ENCODE measurements around the gene GRHL3. TPM values are rescaled to one million over a fixed set of nuclear protein-coding genes. Genes with fewer than 3 reads are reported as not detected.

GRHL3 gene
- total and polyA plus RNA-seq, 10 of the 15 experiments (the other 5 are each of a cell fraction or from before 2014, with no cell fraction given) = 0.07 to 0.87 (median 0.34) TPM

DNA sequence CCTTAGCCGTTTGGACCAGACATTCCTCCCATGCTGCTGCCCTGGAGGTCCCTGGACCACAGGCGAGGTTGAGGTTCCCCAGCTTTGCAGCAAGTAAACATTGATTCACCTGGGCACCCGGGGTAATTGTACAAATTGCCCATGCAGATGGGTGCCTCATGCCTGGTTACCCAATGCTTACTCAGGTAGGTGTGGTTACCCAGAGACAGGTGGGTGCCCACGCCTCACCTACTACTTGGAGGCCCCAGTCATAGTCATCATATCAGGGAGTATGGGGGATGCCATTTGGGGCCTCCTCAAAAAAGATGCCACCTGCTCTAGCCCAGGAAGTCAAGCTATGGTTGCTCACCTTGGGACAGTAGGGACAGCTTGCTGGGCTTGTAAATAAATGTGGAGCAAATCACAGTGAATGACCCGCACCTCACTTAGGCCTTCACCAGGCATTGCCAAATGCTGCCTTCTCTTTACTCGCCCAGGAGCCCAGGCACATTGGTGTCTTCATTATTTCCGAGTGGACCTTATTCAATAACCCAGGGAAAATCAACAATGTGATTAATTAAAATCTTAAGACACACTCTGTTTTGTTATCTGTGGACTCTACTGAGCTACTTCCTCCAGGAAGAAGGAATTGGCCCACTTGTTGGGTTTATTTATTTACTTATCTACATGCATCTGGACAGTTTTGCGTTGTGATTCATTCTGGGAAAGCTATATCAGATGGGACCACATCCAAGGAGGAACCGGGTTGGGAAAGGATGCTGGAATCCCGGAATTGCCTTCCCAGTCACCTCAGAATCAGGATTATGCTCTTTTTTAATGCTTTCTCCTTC lies 35.6 kb upstream of the GRHL3 start:
- no peak for ATAC-seq
- H3K79me2 ChIP-seq (ENCODE audit: control insufficient read depth, insufficient read depth, low read length) = no peaks in the 10 kb centered on the region
- POLR2A ChIA-PET = no interaction called here
- CTCF ChIA-PET = no interaction called here
- TF ChIP-seq, protein P1, sequence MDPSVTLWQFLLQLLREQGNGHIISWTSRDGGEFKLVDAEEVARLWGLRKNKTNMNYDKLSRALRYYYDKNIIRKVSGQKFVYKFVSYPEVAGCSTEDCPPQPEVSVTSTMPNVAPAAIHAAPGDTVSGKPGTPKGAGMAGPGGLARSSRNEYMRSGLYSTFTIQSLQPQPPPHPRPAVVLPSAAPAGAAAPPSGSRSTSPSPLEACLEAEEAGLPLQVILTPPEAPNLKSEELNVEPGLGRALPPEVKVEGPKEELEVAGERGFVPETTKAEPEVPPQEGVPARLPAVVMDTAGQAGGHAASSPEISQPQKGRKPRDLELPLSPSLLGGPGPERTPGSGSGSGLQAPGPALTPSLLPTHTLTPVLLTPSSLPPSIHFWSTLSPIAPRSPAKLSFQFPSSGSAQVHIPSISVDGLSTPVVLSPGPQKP (IDR thresholded peaks at IDR 0.05; ENCODE audit: low read depth, low read length) = no peak
- TF ChIP-seq MYC (IDR thresholded peaks at IDR 0.05; ENCODE audit: insufficient read depth, insufficient read length, insufficient replicate concordance, low read length, severe bottlenecking) = no peak
- H2AFZ ChIP-seq (ENCODE audit: control insufficient read depth, low read depth, low read length) = no peak overlapping the region
- in situ Hi-C loops (cut with MboI) = no loop called here
- H3K27ac ChIP-seq (ENCODE audit: control insufficient read depth, insufficient read depth) = no peak overlapping the region
- H3K4me3 ChIP-seq = no peak overlapping the region
- DNase-seq (ENCODE audit: low read depth, low spot score) = no peak
- no TSS peak for BruUV-seq (replicated peaks)
- no peaks in the 10 kb centered on the region for H3K36me3 ChIP-seq (ENCODE audit: control insufficient read depth in 2 of 2, insufficient read depth in 2 of 2, low read length in 1 of 2)
- H3K4me1 ChIP-seq (ENCODE audit: control insufficient read depth, insufficient read depth, low read length) = no peaks in the 10 kb centered on the region
- SMC1A ChIA-PET (ENCODE audit: uncharacterized antibody, unreplicated experiment) = no interaction called here
- no peak overlapping the region for H3K4me2 ChIP-seq (ENCODE audit: control insufficient read depth, insufficient read depth)
- 37% methylated on average over 10 of the region's 10 CpGs for WGBS (ENCODE audit: insufficient coverage, insufficient replicate concordance, low lambda C conversion rate, missing lambda C conversion rate)
- peaks cover 0 to 1% of the 10 kb centered on the region in 2 experiments; a peak in 3 of 4 replicates for H3K27me3 ChIP-seq (replicated peaks in 1 of 2; ENCODE audit: control insufficient read depth in 2 of 2, insufficient read depth in 2 of 2, low read length in 1 of 2)
- intact Hi-C loops (cut with micrococcal nuclease; ENCODE audit: unreplicated experiment) = no loop called here
- no peak for FAIRE-seq
- H3K9me3 ChIP-seq (replicated peaks; ENCODE audit: control insufficient read depth, insufficient read depth, low read length) = no peaks in the 10 kb centered on the region
- H3K9ac ChIP-seq (ENCODE audit: control insufficient read depth, insufficient read depth, low read length) = no peak overlapping the region
- no peaks in the 10 kb centered on the region for H4K20me1 ChIP-seq (ENCODE audit: control insufficient read depth, insufficient read depth)
- RAD21 ChIA-PET (ENCODE audit: unreplicated experiment) = no interaction called here

DNA sequence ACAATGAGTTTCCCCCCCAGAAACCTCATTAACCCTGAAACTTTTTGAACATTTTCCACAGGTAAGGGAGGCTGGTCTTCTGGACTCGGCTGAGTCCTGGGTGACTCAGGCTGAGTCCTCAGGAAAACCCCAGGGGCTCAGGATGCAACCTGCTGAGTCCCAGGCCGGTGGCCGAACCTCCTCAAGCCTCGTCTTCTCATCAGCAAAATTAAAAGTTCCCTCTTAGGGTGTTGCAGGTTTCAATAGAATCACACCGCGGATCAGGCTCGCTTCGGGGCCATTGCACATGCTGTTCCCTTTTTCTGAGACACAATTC lies 35.0 kb upstream of the GRHL3 start:
- SMC1A ChIA-PET (ENCODE audit: uncharacterized antibody, unreplicated experiment) = no interaction called here
- Histone ChIP-seq H3K9ac (ENCODE audit: control insufficient read depth, insufficient read depth, low read length) (no peak overlapping the region), H3K36me3 (ENCODE audit: control insufficient read depth in 2 of 2, insufficient read depth in 2 of 2, low read length in 1 of 2) (no peaks in the 10 kb centered on the region), H3K27me3 (replicated peaks in 1 of 2; ENCODE audit: control insufficient read depth in 2 of 2, insufficient read depth in 2 of 2, low read length in 1 of 2) (peaks cover 0 to 1% of the 10 kb centered on the region in 2 experiments; a peak in 3 of 4 replicates), H4K20me1 (ENCODE audit: control insufficient read depth, insufficient read depth) (no peaks in the 10 kb centered on the region), H3K79me2 (ENCODE audit: control insufficient read depth, insufficient read depth, low read length) (no peaks in the 10 kb centered on the region), H3K4me2 (ENCODE audit: control insufficient read depth, insufficient read depth) (no peak overlapping the region), H3K9me3 (replicated peaks; ENCODE audit: control insufficient read depth, insufficient read depth, low read length) (no peaks in the 10 kb centered on the region), H3K4me3 (no peak overlapping the region), H3K4me1 (ENCODE audit: control insufficient read depth, insufficient read depth, low read length) (no peaks in the 10 kb centered on the region), H3K27ac (ENCODE audit: control insufficient read depth, insufficient read depth) (no peak overlapping the region), H2AFZ (ENCODE audit: control insufficient read depth, low read depth, low read length) (no peak overlapping the region)
- no peak for ATAC-seq
- no peak for DNase-seq (ENCODE audit: low read depth, low spot score)
- intact Hi-C loops (cut with micrococcal nuclease; ENCODE audit: unreplicated experiment) = no loop called here
- in situ Hi-C loops (cut with MboI) = no loop called here
- CTCF ChIA-PET = interaction anchor here (1.0 kb wide), 1 partner anchor 134 kb away, joined by 3 read pairs; no protein-coding TSS in a partner anchor
- RAD21 ChIA-PET (ENCODE audit: unreplicated experiment) = no interaction called here
- FAIRE-seq = no peak
- POLR2A ChIA-PET = no interaction called here
- WGBS (ENCODE audit: insufficient coverage, insufficient replicate concordance, low lambda C conversion rate, missing lambda C conversion rate) = 59% methylated on average over 4 of the region's 8 CpGs
- no TSS peak for BruUV-seq (replicated peaks)
- no peak for TF ChIP-seq NFIC (IDR thresholded peaks at IDR 0.05; ENCODE audit: low read depth, low read length)
- TF ChIP-seq HDAC6 (IDR thresholded peaks at IDR 0.05; ENCODE audit: unreplicated experiment) = no peak
- TF ChIP-seq, protein P2, sequence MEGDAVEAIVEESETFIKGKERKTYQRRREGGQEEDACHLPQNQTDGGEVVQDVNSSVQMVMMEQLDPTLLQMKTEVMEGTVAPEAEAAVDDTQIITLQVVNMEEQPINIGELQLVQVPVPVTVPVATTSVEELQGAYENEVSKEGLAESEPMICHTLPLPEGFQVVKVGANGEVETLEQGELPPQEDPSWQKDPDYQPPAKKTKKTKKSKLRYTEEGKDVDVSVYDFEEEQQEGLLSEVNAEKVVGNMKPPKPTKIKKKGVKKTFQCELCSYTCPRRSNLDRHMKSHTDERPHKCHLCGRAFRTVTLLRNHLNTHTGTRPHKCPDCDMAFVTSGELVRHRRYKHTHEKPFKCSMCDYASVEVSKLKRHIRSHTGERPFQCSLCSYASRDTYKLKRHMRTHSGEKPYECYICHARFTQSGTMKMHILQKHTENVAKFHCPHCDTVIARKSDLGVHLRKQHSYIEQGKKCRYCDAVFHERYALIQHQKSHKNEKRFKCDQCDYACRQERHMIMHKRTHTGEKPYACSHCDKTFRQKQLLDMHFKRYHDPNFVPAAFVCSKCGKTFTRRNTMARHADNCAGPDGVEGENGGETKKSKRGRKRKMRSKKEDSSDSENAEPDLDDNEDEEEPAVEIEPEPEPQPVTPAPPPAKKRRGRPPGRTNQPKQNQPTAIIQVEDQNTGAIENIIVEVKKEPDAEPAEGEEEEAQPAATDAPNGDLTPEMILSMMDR (IDR thresholded peaks at IDR 0.05 in 2 of 3, conservative IDR thresholded peaks at IDR 0.05 in 1 of 3; ENCODE audit: control insufficient read depth in 2 of 3, extremely low read depth in 1 of 3, insufficient read depth in 1 of 3, low read depth in 3 of 3, low read length in 3 of 3) = no peak
- TF ChIP-seq YY1 (IDR thresholded peaks at IDR 0.05; ENCODE audit: low read depth, low read length) = no peak
- no peak for TF ChIP-seq BHLHE40 (IDR thresholded peaks at IDR 0.05; ENCODE audit: borderline replicate concordance in 1 of 2, low read depth in 2 of 2, low read length in 1 of 2)
- TF ChIP-seq, protein P3, sequence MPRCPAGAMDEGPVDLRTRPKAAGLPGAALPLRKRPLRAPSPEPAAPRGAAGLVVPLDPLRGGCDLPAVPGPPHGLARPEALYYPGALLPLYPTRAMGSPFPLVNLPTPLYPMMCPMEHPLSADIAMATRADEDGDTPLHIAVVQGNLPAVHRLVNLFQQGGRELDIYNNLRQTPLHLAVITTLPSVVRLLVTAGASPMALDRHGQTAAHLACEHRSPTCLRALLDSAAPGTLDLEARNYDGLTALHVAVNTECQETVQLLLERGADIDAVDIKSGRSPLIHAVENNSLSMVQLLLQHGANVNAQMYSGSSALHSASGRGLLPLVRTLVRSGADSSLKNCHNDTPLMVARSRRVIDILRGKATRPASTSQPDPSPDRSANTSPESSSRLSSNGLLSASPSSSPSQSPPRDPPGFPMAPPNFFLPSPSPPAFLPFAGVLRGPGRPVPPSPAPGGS (IDR thresholded peaks at IDR 0.05; ENCODE audit: borderline replicate concordance, insufficient read depth, low read depth, low read length, poor library complexity, severe bottlenecking) = no peak
